Sigmoid colon (tissue), 4 donors: ENCODE data around the gene HAPLN3.

Experiments used
- POLR2A ChIP-seq, 2 donors: fragments of 450-650 bp; IDR thresholded peaks; one replicate each; pipeline ENCODE4 v1.6.1; 2016; ENCODE audit warnings: antibody characterized with exemption in 2 of 2, mild to moderate bottlenecking in 2 of 2, moderate library complexity in 2 of 2
- POLR2AphosphoS5 ChIP-seq, 4 donors: sonication (generic); formaldehyde crosslinking; IDR thresholded peaks; one replicate each; pipeline ENCODE4 v1.6.1; 2017; ENCODE audit warnings: antibody characterized with exemption in 4 of 4

DNA sequence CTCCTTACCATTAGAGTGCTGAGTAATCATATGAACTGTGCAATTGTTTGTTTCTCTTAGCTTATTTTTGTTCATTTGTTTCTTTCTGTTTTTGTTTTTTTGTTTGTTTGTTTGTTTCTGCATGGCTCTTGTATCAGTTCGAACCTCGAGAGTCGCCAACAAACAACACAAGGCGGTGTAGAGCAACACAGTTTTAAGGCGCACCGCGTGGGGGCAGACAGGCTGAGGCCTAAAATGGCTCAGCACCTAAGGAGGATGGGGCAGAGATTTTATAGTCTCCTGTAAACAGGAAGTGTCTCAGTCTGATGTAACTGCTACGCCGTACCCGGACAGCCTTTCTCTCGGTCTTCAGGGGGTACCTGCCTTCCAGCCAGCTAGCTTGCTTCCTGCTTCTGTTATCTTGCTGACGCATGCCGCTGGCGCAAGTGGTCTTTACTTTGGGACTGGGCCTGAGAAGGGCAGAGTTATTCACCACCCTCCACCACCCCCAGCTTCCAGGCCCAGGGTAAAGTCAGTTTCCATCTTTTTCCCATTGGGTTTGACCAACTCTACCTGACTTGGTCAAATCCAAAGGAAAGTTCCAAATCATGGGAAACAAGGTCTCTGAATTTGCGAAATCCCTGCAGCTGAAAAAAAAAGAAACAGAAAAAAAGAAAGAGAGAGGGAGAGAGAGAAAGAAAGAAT is 43.6 kb upstream of the HAPLN3 start:
- TF ChIP-seq POLR2AphosphoS5 (IDR thresholded peaks at IDR 0.05) (no peak), POLR2A (IDR thresholded peaks at IDR 0.05) (no peak)
